Calu3 (cell line): ENCODE measurements around the gene GNG12. TPM values are rescaled to one million over a fixed set of nuclear protein-coding genes. Genes with fewer than 3 reads are reported as not detected.

ENCODE experiments used
- BruUV-seq: library from RNA; stranded (reverse); fragments of 400-500 nt; replicated peaks from 2 replicates; lab custom pipeline; 2021; lab: Mats Ljungman, UMichigan
- CTCF ChIA-PET: fragments of 300-600 bp; sonication (Branson Sonifier 250); formaldehyde crosslinking; loops from one replicate; lab custom pipeline; 2022; ENCODE audit warnings: antibody characterized with exemption; lab: Charles Lee
- DNase-seq: peaks from one replicate; pipeline ENCODE4 v3.0.0; 2022
- H3K27ac Mint-ChIP-seq: one replicate; pipeline ENCODE4 v1.8.0; 2022; ENCODE audit warnings: mixed read lengths; ENCODE audit not compliant: unreplicated experiment
- H3K27me3 Mint-ChIP-seq: one replicate; pipeline ENCODE4 v1.8.0; 2022; ENCODE audit warnings: mixed read lengths; ENCODE audit not compliant: unreplicated experiment
- H3K36me3 Mint-ChIP-seq: one replicate; pipeline ENCODE4 v1.8.0; 2022; ENCODE audit warnings: mild to moderate bottlenecking, moderate library complexity, mixed read lengths; ENCODE audit not compliant: insufficient read depth, unreplicated experiment
- H3K4me1 Mint-ChIP-seq: one replicate; pipeline ENCODE4 v1.8.0; 2022; ENCODE audit warnings: mild to moderate bottlenecking, low read depth, mixed read lengths; ENCODE audit not compliant: unreplicated experiment
- H3K4me3 Mint-ChIP-seq: one replicate; pipeline ENCODE4 v1.8.0; 2022; ENCODE audit warnings: mild to moderate bottlenecking, low read depth, moderate library complexity, mixed read lengths; ENCODE audit not compliant: unreplicated experiment
- H3K9me3 Mint-ChIP-seq: one replicate; pipeline ENCODE4 v1.8.0; 2022; ENCODE audit warnings: low read depth, mixed read lengths; ENCODE audit not compliant: unreplicated experiment
- intact Hi-C: fragments of 100-400 bp; cut with micrococcal nuclease; formaldehyde crosslinking; loops from one replicate; pipeline ENCODE4 v1.10.0; 2022; ENCODE audit not compliant: unreplicated experiment
- total RNA-seq: library from RNA; stranded (reverse); gene quantifications from 2 replicates; pipeline ENCODE4 v1.2.3, GENCODE V29; 2022
- TF ChIP-seq, protein P1 (sequence below): fragments of 200-600 bp; IDR thresholded peaks from one replicate; pipeline ENCODE4 v1.8.0; 2022; ENCODE audit warnings: antibody characterized with exemption; ENCODE audit not compliant: unreplicated experiment

GNG12 gene
- total RNA-seq, 1 experiment from 2014 or later = 85.6 TPM

DNA sequence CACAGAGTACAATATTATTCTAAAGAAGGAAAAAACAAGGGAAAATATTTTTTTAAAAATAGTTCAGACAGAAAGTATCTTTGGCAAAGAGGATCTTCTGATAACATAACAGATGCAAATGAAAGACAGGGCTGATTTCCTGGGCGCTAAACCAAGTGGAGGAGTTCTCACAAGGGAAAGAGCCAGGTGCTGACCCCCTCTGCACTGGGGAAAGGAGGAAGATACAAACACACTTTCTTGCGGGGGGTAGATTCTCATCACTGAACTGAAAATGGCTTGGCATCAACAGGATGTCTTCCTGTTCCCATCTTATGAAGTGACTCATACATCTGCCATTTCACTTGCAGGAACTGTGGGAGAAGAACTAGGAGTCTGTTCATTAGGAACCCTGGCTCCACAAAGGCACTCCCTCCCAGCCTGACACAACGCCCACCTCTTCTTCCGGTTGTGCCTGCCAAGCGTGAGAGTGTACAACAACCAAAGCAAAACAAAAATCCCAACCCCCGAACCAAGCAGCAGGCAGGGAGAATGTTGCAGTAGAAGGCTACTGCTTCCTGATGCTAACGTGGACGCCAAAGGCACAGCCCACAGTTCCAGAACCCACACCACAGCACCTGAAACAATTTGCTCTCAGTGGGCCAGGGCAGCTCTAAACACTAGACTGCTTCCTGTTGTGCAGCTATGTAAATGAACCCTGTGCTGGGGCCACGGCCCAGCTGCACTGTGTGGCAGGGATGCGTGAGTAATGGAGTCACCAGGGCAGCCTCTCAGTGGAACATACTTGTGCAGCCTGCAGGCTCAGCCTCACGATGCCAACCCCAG is 97.2 kb downstream of the GNG12 start:
- peak; percentile 74 for DNase-seq
- peaks cover 14% of the 10 kb centered on the region for H3K36me3 Mint-ChIP-seq
- peak overlapping the region; percentile 60 for H3K4me3 Mint-ChIP-seq
- no peaks in the 10 kb centered on the region for H3K27me3 Mint-ChIP-seq
- TF ChIP-seq, protein P1, sequence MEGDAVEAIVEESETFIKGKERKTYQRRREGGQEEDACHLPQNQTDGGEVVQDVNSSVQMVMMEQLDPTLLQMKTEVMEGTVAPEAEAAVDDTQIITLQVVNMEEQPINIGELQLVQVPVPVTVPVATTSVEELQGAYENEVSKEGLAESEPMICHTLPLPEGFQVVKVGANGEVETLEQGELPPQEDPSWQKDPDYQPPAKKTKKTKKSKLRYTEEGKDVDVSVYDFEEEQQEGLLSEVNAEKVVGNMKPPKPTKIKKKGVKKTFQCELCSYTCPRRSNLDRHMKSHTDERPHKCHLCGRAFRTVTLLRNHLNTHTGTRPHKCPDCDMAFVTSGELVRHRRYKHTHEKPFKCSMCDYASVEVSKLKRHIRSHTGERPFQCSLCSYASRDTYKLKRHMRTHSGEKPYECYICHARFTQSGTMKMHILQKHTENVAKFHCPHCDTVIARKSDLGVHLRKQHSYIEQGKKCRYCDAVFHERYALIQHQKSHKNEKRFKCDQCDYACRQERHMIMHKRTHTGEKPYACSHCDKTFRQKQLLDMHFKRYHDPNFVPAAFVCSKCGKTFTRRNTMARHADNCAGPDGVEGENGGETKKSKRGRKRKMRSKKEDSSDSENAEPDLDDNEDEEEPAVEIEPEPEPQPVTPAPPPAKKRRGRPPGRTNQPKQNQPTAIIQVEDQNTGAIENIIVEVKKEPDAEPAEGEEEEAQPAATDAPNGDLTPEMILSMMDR = no peak
- CTCF ChIA-PET = interaction anchor here (1.8 kb wide), 1 partner anchor 12 kb away, joined by 4 read pairs; no protein-coding TSS in a partner anchor
- intact Hi-C loops = no loop called here
- H3K9me3 Mint-ChIP-seq = no peaks in the 10 kb centered on the region
- H3K4me1 Mint-ChIP-seq = peaks cover 22% of the 10 kb centered on the region
- BruUV-seq = no TSS peak
- peak overlapping the region; percentile 88 for H3K27ac Mint-ChIP-seq

DNA sequence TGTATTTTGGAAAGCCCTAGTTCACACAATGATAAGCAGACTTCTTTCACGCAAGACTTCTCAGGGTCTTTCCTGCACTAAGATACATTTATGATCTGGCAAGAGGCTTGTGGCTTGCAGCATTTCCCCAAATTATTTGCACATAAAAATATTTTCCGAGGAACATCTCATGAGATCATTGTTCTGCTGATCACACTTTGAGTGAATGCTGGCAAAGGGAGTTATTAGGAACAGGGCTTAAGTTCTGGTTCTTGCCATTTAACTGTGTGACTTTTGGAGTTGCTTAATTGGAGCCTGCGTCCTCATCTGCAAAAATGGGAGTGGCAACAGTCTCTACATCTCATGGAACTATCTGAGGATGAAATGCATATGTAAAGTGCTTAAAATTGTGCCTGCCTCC is 98.1 kb downstream of the GNG12 start:
- TF ChIP-seq, protein P1 = no peak
- intact Hi-C loops = no loop called here
- BruUV-seq = no TSS peak
- Mint-ChIP-seq H3K36me3 (peaks cover 14% of the 10 kb centered on the region), H3K27me3 (no peaks in the 10 kb centered on the region), H3K27ac (no peak overlapping the region), H3K4me3 (no peak overlapping the region), H3K4me1 (peaks cover 22% of the 10 kb centered on the region), H3K9me3 (no peaks in the 10 kb centered on the region)
- CTCF ChIA-PET = no interaction called here
- DNase-seq = no peak

DNA sequence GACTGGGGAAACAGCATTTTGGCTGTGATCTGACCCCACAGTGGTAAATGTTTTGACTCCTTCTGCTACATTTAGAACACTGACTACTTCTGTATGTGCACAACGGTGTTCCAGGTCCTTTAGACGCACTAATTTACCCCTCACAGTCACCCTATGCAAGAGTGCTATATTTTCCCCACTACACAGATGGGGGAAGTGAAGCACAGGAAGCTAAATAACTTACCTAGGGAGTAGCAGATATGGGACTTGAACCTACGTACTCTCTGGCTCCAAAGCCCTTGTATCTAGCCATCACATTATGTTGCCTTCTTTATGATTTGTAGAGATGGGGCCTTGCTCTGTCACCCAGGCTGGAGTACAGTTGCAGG is 99.0 kb downstream of the GNG12 start:
- H3K4me3 Mint-ChIP-seq = no peak overlapping the region
- BruUV-seq = no TSS peak
- peaks cover 17% of the 10 kb centered on the region for H3K36me3 Mint-ChIP-seq
- no peak overlapping the region for H3K27ac Mint-ChIP-seq
- H3K27me3 Mint-ChIP-seq = no peaks in the 10 kb centered on the region
- CTCF ChIA-PET = no interaction called here
- intact Hi-C loops = no loop called here
- TF ChIP-seq, protein P1 = no peak
- DNase-seq = no peak
- H3K9me3 Mint-ChIP-seq = no peaks in the 10 kb centered on the region
- peaks cover 22% of the 10 kb centered on the region for H3K4me1 Mint-ChIP-seq

DNA sequence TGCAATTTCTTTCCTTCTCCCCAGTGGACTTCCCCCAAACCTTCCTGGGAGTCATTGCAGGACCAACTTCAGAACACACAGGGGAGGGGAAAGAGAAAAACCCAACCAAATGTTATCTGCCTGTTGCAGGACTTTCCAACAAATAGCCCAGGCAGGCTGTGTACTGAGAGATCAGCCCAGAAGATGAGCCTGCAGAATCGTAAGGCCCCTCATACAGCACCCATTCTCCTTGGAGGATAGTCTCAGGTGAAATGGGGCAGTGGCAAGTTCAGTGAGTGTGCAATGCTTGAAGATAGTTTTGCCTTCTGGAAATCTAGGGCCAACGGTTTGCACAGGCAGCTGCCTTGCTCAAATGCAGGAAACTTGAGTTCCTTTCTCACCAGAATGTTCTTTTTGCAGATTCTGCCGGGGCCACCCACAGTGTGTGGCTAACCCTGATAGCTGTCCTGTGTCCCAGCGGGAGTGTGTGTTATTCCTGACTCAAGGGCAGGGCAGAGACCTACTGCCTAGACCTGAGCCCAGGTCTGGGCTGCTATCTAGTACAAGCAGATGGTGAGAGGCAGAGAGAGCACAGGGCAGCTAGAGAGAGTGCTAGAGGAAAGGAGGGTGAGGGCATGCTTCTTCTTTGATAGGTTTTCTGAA is 99.5 kb downstream of the GNG12 start:
- no peaks in the 10 kb centered on the region for H3K9me3 Mint-ChIP-seq
- no TSS peak for BruUV-seq

More for the DNA sequence above, 99.5 kb downstream of the GNG12 start:
- CTCF ChIA-PET = no interaction called here
- no peak for DNase-seq
- Mint-ChIP-seq H3K4me1 (peaks cover 22% of the 10 kb centered on the region), H3K27me3 (no peaks in the 10 kb centered on the region), H3K36me3 (peaks cover 20% of the 10 kb centered on the region), H3K27ac (no peak overlapping the region), H3K4me3 (no peak overlapping the region)
- TF ChIP-seq, protein P1 = no peak
- intact Hi-C loops = no loop called here
